Measurements from ENCODE around the gene FAM117A.

The FAM117A gene

DNA sequence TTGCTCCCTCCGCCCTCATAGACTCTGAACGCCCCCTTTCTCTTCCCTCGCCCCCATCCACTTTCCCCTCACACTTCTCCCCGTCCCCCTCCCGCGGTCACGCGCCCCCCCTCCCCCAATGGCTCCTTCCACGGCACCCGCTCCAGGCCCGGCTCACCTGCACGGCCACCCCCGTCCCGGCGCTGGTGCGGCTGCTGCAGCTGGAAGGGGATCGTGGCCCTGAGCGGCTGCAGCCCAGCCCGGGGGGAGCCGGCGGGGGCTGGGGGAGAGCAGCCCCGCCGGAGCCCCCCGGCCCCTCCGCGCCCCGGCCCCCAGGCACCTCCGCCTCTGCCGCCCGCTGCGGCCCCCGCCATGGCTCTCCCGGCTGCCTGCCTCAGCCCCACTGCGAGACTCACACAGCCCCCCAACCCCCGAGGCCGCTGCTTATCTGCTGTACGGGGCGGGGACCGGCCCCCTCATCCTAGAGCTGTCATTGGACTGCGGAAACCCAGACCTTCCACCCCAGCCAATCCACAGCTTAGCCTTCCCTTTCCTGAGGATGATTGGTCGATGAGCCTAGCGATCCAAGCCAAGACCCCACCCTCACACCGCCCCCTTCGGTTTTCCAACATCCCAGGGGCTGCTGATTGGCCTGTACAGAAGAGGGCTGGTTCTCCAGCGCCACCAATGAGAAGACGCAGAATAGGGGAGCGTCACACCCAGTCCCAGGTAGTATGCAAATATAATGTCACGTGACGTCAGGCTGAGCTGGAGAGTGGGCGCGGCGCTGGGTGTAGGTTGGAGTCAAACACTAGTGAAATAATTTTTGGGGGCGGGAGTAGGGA is at the start of gene FAM117A:
Gene FAM117A (minus strand): TSS at position 397 of the 824 bp plus-strand sequence. CDS start 44 bp downstream, at position 353.
- DNase-seq: peak; percentile 77 to 90 (median 88)

DNA sequence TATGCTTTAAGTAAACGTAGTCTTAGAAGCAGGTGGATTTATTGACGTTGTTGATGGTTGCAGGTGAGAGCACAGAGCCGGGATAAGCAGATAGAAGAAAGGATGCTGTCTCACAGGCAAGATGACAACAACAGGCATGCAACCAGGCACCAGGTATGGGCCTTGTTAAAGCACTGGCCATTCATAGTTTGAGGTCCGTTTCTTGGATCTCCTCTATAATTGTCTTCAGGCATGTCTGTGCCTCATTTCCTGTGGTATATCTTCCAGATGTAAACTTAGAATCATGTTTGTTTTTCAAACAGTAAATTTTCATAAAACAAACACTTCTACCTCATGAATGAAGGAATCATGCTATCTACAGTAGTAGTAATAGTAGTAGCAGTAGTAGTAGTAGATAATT is 45.1 kb upstream of the FAM117A start:
- no peak for DNase-seq

GRCh38 chr17:49798738-49799137 is 34.8 kb upstream of the FAM117A start:
- no peak for DNase-seq

- DNase-seq: no peak
Observed at GRCh38 chr17:49798182-49798581, 34.3 kb upstream of the FAM117A start.

- DNase-seq: no peak
Observed at GRCh38 chr17:49795372-49795771, 31.4 kb upstream of the FAM117A start.

DNA sequence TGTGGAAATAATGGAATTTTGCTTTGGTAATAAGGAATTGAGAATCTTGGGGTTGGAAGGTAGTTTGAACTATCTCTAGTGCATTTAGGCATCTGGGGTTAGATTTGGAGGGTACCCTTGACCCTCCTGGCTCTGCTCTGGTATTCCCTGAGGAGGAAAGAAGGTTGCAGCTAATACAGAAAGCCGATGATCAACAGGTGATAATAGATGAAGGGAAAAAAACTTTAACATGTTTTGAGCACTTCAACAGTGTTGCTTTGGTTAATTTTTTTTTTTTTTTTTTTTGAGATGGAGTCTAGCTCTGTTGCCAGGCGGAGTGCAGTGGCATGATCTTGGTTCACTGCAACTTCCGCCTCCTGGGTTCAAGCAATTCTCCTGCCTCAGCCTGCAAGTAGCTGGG is 29.4 kb upstream of the FAM117A start:
- DNase-seq: no peak

- DNase-seq: no peak
Observed at GRCh38 chr17:49789243-49789578, 25.3 kb upstream of the FAM117A start.

GRCh38 chr17:49788478-49789242 is 24.7 kb upstream of the FAM117A start, which contains the start of gene KAT7:
TSS of gene KAT7 (plus strand) at chr17:49788681. CDS start at chr17:49788835, 154 bp downstream.
- peak; percentile 92 to 95 (median 94) for DNase-seq

DNA sequence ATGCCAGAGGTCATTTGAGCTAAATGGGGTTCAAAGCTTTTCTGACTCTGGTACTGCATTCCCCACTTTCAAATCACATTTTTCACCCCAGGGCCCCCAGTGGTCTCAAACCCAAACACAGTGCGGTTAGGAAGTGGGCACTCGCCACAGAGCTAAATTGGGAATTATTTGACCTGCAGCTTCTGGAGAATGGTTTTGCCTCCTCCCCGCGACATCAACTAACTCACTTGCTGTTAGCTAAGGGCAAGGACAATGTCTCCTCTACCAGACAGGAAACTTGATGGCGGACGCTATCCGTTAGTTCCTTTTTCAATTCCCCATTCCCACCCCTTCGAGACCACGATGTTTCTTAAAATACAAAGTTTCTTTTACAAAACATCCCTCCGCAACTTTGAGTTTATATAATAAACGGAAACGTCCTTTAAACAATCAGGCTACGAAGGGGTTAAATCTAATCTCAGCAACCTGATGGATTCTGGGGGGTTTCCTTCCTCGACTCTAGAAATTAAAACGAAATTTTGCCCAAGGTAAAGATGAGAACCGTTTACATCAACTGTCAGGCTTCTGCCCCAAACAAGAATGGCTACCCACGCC is 24.1 kb upstream of the FAM117A start:
- DNase-seq: no peak

DNA sequence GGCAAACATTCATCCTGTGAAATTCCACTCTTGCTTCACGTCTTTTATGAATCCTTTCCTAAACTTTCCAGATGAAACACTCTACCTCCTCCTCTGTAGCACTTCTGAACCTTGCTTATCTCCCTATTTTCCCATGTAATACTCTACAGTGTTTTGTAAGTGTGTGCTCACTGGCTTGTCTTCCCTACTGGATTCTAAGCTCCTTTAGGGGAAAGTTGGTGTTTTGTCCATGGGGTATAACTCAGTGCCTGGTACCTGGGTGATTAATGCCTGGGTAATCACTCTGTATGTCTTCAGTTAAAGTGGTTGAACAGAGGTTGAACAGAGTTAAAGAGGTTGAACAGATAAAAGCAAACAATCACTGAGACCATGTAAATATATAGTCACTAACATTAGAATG is 20.7 kb upstream of the FAM117A start:
- no peak for DNase-seq

GRCh38 chr17:49783791-49784190 is 19.9 kb upstream of the FAM117A start:
- DNase-seq: no peak

DNA sequence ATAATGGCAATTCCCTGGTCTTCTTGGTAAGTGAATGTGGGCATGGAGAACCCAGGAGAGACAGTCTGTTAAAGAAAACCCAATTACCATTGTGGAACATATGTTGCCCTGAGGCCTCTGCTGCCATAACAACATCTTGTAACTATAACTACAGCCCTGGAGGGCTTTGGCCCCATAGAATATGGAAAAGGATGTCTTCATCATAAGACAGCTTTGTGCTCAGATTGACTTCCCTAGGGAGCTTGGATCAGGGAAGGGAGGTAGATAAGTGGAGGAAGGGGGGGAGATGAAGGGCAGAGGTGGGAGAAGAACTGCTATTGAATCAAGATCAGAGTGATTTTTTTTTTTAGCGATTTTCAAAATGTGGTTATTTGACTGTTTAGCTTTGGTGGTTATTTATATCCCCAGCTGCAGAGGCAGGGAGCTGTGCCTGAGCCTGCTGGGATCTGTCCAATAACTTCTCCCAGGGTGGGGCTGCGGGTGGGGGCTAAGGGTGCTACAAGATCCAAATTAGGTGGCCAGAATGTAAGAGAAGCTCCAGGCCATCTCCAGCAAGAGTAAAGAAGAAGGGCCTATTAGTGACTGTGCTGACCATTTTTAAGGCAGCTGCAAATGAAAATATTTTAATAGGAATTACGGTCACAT is 19.3 kb upstream of the FAM117A start:
- no peak for DNase-seq

GRCh38 chr17:49779739-49780231 is 15.9 kb upstream of the FAM117A start:
- DNase-seq: no peak

DNA sequence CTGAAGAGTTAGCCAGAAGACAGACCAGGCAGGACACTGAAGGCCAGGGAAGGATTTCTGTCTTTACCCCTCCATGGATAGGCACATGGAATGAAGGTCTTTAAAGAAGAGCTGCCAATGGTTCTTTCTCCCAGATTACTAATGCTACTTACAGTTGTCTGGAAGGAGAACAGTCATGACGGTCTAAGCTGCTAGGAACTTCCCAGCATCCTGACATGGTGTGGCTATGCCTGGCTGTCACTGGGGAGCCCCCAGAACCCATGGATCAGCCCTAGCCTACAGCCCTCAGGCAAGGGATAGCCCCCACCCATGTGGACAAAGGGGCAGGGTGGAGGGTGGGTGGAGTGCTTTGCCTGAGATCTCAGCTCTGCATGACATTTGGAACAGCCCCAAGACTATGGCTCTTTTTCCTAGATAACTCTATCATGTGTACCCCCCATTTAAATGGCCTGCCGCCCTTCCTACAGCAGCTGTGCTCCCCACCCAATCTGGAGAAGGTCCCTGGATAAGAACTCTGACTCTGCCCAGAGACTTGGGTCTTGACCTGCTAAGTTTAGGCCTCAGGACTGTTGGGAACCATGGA is 15.3 kb upstream of the FAM117A start:
- no peak for DNase-seq

GRCh38 chr17:49777563-49777962 is 13.6 kb upstream of the FAM117A start:
- no peak for DNase-seq

DNA sequence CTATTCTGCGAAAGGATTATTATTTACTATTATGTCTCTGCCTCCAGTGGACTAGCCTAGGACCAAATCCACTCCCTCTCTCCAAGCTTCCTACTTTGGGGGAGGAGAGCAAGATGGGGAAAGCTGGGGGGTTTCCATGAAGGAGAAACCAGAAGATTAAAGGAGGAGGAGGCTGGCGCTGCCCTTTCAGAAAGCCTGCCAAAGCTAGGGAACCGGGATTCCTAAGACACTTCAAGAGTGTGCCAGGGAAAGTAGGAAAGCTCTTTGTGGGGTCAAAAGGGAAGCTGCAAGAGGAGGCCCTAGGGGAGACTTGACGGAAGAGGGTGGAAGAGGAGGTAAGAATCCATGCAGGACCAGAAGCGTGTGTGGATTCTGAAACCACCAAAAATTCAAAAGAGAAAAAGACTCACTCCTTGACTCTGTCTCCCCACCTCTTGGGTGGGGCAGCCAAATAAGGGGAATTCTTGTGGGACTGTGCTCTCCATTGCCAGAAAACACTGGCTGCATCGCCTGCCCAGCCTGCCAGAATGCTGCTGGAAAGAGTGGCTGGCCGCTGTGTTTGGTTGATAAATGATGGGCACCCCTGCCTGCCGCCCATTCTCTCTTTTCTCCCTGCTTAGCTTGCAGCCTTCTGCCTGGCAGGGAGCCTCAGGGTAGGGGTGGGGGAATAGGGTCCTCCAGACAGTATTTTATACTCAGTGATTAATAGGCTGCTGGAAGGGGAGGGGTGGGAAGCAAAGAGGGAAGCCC is 12.8 kb upstream of the FAM117A start:
- DNase-seq: no peak

GRCh38 chr17:49775546-49776260 is 11.8 kb upstream of the FAM117A start:
- DNase-seq: no peak

DNA sequence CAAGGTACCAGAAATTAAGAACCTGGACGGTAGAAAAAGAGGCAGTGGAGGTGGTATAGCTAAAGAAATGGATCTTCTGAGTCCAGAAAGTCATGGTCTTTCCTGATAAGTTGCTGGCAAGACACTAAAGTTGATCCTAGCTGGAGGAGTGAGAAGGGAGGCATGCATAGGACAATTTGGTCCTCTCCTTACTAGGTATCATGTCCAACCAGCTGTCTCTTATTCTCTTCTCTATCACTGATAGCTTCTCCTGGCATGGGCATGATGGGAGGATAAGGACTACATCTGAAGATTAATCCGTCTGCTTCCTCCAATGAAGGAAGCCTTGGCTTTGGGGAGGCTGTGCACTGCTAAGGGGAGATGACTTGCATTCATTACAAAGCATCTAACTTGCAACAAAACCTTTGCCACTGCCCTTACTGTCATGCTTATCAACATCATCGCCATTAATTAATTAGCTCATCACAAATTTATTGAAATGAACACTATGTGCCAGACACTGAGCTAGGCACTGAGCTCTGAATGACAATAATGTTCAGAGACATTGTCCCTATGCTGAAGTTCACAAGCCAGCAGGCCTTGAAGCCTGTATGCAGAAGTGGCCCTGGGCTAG is 3.1 kb upstream of the FAM117A start:
- DNase-seq: no peak

- no peak for DNase-seq
Observed at GRCh38 chr17:49764559-49765180, 739 bp upstream of the FAM117A start.
